HEK293T (cell line): ENCODE measurements around the gene CYFIP1.

Source experiments
- CTCF ChIA-PET: fragments of 350-600 bp; formaldehyde crosslinking; extraction: SDS; loops from one replicate; lab custom pipeline; 2021; ENCODE audit warnings: antibody characterized with exemption, inconsistent platforms; lab: Yijun Ruan, JAX
- POLR2A ChIA-PET: fragments of 350-600 bp; formaldehyde crosslinking; extraction: SDS; loops from one replicate; lab custom pipeline; 2020; ENCODE audit warnings: antibody characterized with exemption, inconsistent platforms; lab: Yijun Ruan, JAX
- DNase-seq: peaks from one replicate; pipeline ENCODE4 v3.0.0; 2012; ENCODE audit warnings: mixed read lengths; ENCODE audit errors: extremely low spot score
- ARNT ChIP-seq: fragments of 450-650 bp; IDR thresholded peaks from 2 replicates; pipeline ENCODE4 v1.6.1; 2017; ENCODE audit warnings: mild to moderate bottlenecking
- BHLHE40 ChIP-seq: fragments of 450-650 bp; IDR thresholded peaks from 2 replicates; pipeline ENCODE4 v1.6.1; 2016; ENCODE audit warnings: mild to moderate bottlenecking, moderate library complexity, borderline replicate concordance
- CTBP1 ChIP-seq: fragments of 450-650 bp; IDR thresholded peaks from 2 replicates; pipeline ENCODE4 v1.6.1; 2016; ENCODE audit warnings: borderline replicate concordance
- ELF4 ChIP-seq: fragments of 450-650 bp; IDR thresholded peaks from 2 replicates; pipeline ENCODE4 v1.6.1; 2017; ENCODE audit warnings: antibody characterized with exemption
- FOXA1 ChIP-seq: fragments of 450-650 bp; IDR thresholded peaks from 2 replicates; pipeline ENCODE4 v1.6.1; 2016; ENCODE audit warnings: mild to moderate bottlenecking
- FOXK2 ChIP-seq: fragments of 450-650 bp; IDR thresholded peaks from 2 replicates; pipeline ENCODE4 v1.6.1; 2016; ENCODE audit warnings: mild to moderate bottlenecking
- FOXM1 ChIP-seq: fragments of 450-650 bp; IDR thresholded peaks from 2 replicates; pipeline ENCODE4 v1.6.1; 2017; ENCODE audit warnings: mild to moderate bottlenecking, borderline replicate concordance
- HDGF ChIP-seq: fragments of 450-650 bp; IDR thresholded peaks from 2 replicates; pipeline ENCODE4 v1.6.1; 2017; ENCODE audit warnings: antibody characterized with exemption, borderline replicate concordance
- L3MBTL2 ChIP-seq: fragments of 450-650 bp; conservative IDR thresholded peaks from 2 replicates; pipeline ENCODE4 v1.6.1; 2016; ENCODE audit warnings: mild to moderate bottlenecking
- LEF1 ChIP-seq: fragments of 450-650 bp; IDR thresholded peaks from 2 replicates; pipeline ENCODE4 v1.6.1; 2017; ENCODE audit warnings: mild to moderate bottlenecking, borderline replicate concordance
- NFRKB ChIP-seq: fragments of 450-650 bp; IDR thresholded peaks from 2 replicates; pipeline ENCODE4 v1.6.1; 2016; ENCODE audit warnings: mild to moderate bottlenecking, moderate library complexity
- PKNOX1 ChIP-seq: fragments of 450-650 bp; IDR thresholded peaks from 2 replicates; pipeline ENCODE4 v1.6.1; 2016
- SP1 ChIP-seq: fragments of 450-650 bp; IDR thresholded peaks from 2 replicates; pipeline ENCODE4 v1.6.1; 2017
- SUZ12 ChIP-seq: fragments of 450-650 bp; IDR thresholded peaks from 2 replicates; pipeline ENCODE4 v1.6.1; 2016; ENCODE audit warnings: mild to moderate bottlenecking
- TARDBP ChIP-seq: fragments of 450-650 bp; IDR thresholded peaks from 2 replicates; pipeline ENCODE4 v1.6.1; 2016
- ZNF384 ChIP-seq: fragments of 450-650 bp; IDR thresholded peaks from 2 replicates; pipeline ENCODE4 v1.6.1; 2016

The CYFIP1 gene

DNA sequence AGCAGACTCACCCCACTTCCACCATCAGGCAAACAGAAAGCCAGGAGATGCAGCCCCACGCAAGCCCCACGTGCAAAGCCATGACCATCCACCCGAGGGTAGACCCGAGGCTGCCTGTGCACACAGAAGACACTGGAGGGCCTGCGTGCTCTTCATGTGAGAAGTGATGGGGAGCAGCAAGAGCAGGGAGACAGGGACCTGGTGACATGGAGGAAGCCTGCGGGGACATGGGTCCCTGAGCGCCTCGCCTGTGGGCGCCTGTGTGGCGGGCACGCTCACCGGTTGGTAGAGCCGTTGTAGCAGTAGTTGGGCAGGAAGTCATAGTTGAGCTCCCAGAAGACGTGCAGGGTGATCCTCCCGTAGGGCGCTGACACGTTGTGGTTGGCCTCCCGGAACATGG, 76.7 kb downstream of the CYFIP1 start:
- ChIA-PET CTCF (no interaction called here), POLR2A (no interaction called here)
- TF ChIP-seq NFRKB (no peak), BHLHE40 (no peak), CTBP1 (no peak), LEF1 (no peak), SUZ12 (no peak), ZNF384 (no peak), TARDBP (no peak), ARNT (no peak), FOXK2 (no peak), PKNOX1 (no peak), ELF4 (no peak), FOXM1 (no peak), HDGF (no peak), FOXA1 (no peak)
- no peak for DNase-seq

- no peak for TF ChIP-seq ZNF384
- TF ChIP-seq FOXM1: no peak
- no peak for TF ChIP-seq ARNT
- TF ChIP-seq NFRKB: no peak
- TF ChIP-seq L3MBTL2: no peak
- ChIA-PET CTCF (no interaction called here), POLR2A (no interaction called here)
- no peak for DNase-seq
These were observed 77.2 kb downstream of the CYFIP1 start for GRCh38 chr15:22902981-22903380.

- CTCF ChIA-PET: no interaction called here
- DNase-seq: no peak
- TF ChIP-seq FOXA1: no peak
- no peak for TF ChIP-seq ELF4
- TF ChIP-seq PKNOX1: no peak
- no peak for TF ChIP-seq NFRKB
- no peak for TF ChIP-seq ZNF384
- no peak for TF ChIP-seq LEF1
- no peak for TF ChIP-seq CTBP1
- TF ChIP-seq TARDBP: no peak
- no peak for TF ChIP-seq SUZ12
- no peak for TF ChIP-seq ARNT
- no peak for TF ChIP-seq SP1
- no peak for TF ChIP-seq FOXK2
- no peak for TF ChIP-seq HDGF
- TF ChIP-seq FOXM1: no peak
- TF ChIP-seq L3MBTL2: no peak
- no peak for TF ChIP-seq BHLHE40
- POLR2A ChIA-PET: no interaction called here
These were observed 77.6 kb downstream of the CYFIP1 start for GRCh38 chr15:22902578-22902977.

GRCh38 chr15:22902046-22902445, 78.1 kb downstream of the CYFIP1 start:
- no peak for DNase-seq
- ChIA-PET CTCF (no interaction called here), POLR2A (no interaction called here)
- no peak for TF ChIP-seq TARDBP
- no peak for TF ChIP-seq SUZ12
- no peak for TF ChIP-seq BHLHE40
- TF ChIP-seq ELF4: no peak
- TF ChIP-seq ZNF384: no peak
- TF ChIP-seq HDGF: no peak
- no peak for TF ChIP-seq FOXM1
- TF ChIP-seq CTBP1: no peak
- TF ChIP-seq NFRKB: no peak
- no peak for TF ChIP-seq LEF1
- TF ChIP-seq FOXK2: no peak
- no peak for TF ChIP-seq FOXA1
- no peak for TF ChIP-seq PKNOX1
- no peak for TF ChIP-seq ARNT
- TF ChIP-seq L3MBTL2: no peak
- no peak for TF ChIP-seq SP1

DNA sequence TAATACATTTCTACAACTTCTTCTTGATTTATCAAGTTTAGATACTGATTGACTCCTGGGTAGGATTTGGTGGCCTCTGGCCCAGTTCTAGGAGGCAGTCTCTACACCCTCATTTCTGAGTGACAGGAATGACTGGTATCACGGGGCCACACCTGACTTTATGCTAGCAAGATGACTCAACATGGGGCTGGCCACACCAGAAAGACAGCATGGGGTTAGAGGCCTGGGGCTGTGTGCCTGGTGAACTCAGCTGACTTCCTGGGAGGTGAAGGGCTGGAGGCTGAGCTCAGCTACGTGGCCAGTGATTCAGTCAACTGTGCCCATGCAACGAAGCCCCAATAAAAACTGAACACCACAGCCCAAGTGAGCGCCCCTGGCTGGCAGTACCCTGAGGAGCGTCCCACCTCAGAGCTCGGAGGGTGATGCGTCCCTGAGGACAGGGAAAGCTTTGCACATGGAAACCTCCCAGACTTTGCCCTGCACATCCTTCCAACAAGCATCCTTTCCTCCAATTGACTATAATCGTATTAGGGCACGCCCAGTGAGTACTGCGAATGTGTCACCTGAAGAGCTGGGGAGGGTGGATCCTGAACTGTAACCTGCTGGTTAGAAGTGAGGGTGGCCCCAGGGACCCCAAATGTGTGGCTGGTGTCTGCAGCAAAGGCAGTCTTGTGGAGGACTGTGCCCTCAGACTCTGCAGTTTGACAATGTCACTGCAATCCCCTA, 84.5 kb downstream of the CYFIP1 start:
- ChIA-PET POLR2A (no interaction called here), CTCF (interaction anchor here (0.8 kb wide), 1 partner anchor 923 kb away, joined by 3 read pairs; no protein-coding TSS in a partner anchor)
- TF ChIP-seq PKNOX1 (0 out of 2 replicates have a peak, but pooled peaks have one; percentile 22), ARNT (no peak)
- DNase-seq: no peak

- POLR2A ChIA-PET: no interaction called here
- CTCF ChIA-PET: interaction anchor here (1.3 kb wide), 1 partner anchor 82 kb away, joined by 3 read pairs; no protein-coding TSS in a partner anchor
- TF ChIP-seq ELF4 (no peak), SP1 (no peak), FOXA1 (no peak), ARNT (no peak), CTBP1 (no peak), NFRKB (no peak), FOXK2 (no peak), PKNOX1 (no peak), ZNF384 (no peak), L3MBTL2 (no peak), SUZ12 (no peak), HDGF (no peak), FOXM1 (no peak), BHLHE40 (no peak), LEF1 (no peak)
- DNase-seq: no peak
These were observed 86.3 kb downstream of the CYFIP1 start for GRCh38 chr15:22893881-22894280.
